Measurements from ENCODE around the gene MTFR1L.

The MTFR1L gene

DNA sequence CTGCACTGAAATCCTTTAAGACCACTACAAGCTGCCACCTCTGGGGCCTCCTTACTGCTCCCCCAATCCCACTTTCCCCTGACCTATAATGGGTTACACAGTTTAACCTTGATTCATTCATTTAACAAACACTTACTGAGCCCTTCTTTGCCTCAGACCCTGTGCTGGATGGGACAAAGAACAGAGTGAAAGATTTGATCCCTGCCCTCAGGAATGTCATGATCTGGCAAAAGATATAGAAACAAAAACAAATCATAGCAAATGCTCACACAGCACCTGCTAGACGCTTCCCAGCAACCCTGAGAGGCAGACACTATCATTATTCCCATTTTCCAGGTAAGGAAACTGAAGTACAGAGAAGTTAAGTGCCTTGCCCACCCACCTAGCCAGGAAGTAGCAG, 46.5 kb downstream of the MTFR1L start:
- H3K27me3 ChIP-seq (ENCODE audit: insufficient read depth, low read depth, severe bottlenecking) = no peaks in the 10 kb centered on the region
- no peak overlapping the region for H3K27ac ChIP-seq
- DNase-seq = no peak
- H3K9me3 ChIP-seq (ENCODE audit: severe bottlenecking) = no peaks in the 10 kb centered on the region
- TF ChIP-seq, protein P1, sequence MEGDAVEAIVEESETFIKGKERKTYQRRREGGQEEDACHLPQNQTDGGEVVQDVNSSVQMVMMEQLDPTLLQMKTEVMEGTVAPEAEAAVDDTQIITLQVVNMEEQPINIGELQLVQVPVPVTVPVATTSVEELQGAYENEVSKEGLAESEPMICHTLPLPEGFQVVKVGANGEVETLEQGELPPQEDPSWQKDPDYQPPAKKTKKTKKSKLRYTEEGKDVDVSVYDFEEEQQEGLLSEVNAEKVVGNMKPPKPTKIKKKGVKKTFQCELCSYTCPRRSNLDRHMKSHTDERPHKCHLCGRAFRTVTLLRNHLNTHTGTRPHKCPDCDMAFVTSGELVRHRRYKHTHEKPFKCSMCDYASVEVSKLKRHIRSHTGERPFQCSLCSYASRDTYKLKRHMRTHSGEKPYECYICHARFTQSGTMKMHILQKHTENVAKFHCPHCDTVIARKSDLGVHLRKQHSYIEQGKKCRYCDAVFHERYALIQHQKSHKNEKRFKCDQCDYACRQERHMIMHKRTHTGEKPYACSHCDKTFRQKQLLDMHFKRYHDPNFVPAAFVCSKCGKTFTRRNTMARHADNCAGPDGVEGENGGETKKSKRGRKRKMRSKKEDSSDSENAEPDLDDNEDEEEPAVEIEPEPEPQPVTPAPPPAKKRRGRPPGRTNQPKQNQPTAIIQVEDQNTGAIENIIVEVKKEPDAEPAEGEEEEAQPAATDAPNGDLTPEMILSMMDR (IDR thresholded peaks at IDR 0.05; ENCODE audit: low read depth, low read length) = no peak
- H3K36me3 ChIP-seq = peaks cover 19% of the 10 kb centered on the region
- no peak overlapping the region for H3K4me3 ChIP-seq (ENCODE audit: low read depth, low read length)

DNA sequence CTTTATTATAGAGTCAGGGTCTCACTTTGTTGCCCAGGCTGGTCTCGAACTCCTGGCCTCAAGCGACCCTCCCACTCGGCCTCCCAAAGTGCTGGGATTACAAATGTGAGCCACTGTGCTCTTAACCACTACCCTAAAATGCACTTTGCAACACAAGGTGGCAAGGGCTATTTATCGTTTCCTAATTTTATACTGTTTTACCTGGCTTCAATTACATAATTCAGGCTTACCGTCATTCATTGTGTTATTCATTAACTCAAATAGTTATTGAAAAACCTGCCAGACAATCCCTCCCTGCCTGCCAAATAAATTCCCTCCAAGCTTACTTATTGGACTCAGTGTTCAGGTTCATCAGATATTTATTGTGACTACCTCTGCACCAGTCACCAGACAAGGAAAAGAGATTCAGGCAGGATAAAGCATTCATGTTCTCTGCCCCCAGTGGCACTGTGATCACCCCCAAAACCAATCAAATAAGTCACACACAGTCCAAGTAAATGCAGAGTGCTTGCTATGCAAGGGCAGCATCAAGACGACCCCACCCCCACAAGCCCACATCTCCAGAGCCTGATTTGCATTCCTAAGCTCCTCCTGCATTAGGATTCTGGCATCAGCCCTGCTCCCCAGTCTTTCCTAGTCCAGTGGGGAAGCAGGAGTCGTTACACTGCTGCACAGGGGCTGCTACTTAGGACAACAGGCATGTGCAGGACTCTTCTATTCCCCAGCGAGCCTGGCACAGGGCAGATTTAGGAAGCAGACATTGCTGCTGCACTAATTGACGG, 47.6 kb downstream of the MTFR1L start:
- TF ChIP-seq, protein P1 (IDR thresholded peaks at IDR 0.05; ENCODE audit: low read depth, low read length) = no peak
- H3K27ac ChIP-seq = no peak overlapping the region
- peaks cover 17% of the 10 kb centered on the region for H3K36me3 ChIP-seq
- H3K9me3 ChIP-seq (ENCODE audit: severe bottlenecking) = no peaks in the 10 kb centered on the region
- no peak overlapping the region for H3K4me3 ChIP-seq (ENCODE audit: low read depth, low read length)
- H3K27me3 ChIP-seq (ENCODE audit: insufficient read depth, low read depth, severe bottlenecking) = no peaks in the 10 kb centered on the region
- DNase-seq = no peak

DNA sequence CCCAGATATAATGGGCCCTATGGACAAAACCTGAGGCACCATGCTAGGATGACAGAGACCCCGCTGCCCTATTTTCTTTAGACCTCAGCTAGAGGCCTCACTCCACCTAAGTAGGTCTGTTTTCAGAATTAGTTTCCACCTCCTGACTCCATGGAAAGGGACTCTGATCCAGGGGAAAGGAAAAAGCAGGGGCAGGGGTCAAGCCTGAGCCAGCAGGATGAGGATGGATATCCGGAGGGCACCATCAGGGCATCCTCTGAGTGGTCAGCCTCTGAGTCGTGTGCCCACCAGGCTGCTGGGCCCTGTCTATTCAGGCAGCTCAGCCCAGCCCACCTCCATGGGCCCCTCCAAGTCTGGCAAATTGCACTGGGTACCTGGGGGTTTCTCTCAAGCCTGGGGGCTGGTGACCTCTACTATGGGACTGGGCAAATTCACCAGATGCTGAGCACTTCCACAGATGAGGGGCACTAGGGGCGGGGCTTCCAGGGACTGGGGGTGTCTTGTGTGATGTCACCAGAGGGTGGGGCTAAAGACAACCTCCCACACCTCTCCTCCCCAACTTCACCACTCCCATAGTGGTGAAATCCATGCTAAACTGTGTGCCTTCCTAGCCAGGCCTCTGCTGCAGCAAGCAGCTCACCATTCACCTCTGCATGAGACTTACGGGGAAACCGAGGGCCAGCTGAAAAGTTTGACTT, 50.3 kb downstream of the MTFR1L start:
- DNase-seq = no peak
- no peak overlapping the region for H3K4me3 ChIP-seq (ENCODE audit: low read depth, low read length)
- H3K27ac ChIP-seq = no peak overlapping the region
- H3K36me3 ChIP-seq = peaks cover 4% of the 10 kb centered on the region; the same call in 1 of the 2 replicates
- H3K9me3 ChIP-seq (ENCODE audit: severe bottlenecking) = no peaks in the 10 kb centered on the region
- no peaks in the 10 kb centered on the region for H3K27me3 ChIP-seq (ENCODE audit: insufficient read depth, low read depth, severe bottlenecking)
- TF ChIP-seq, protein P1 (IDR thresholded peaks at IDR 0.05; ENCODE audit: low read depth, low read length) = no peak

DNA sequence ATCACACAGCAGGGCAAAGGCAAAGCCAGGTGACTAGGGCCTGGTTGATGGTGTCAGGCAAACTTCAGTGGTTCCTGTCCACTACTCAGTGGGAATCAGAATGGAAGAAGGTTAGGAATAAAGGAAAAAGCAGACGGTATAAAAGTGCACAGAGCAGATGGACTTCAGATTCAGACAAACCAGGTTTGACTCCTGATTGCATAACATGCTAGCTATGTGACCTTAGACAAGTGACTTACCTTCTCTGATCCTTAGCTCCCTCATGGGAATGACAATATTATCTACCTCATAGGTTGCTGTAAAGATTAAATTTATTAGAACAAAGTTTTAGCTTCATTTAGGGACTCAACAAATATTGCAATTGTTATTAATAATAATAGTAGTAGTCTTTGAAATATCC, 50.9 kb downstream of the MTFR1L start:
- H3K27ac ChIP-seq = no peak overlapping the region

DNA sequence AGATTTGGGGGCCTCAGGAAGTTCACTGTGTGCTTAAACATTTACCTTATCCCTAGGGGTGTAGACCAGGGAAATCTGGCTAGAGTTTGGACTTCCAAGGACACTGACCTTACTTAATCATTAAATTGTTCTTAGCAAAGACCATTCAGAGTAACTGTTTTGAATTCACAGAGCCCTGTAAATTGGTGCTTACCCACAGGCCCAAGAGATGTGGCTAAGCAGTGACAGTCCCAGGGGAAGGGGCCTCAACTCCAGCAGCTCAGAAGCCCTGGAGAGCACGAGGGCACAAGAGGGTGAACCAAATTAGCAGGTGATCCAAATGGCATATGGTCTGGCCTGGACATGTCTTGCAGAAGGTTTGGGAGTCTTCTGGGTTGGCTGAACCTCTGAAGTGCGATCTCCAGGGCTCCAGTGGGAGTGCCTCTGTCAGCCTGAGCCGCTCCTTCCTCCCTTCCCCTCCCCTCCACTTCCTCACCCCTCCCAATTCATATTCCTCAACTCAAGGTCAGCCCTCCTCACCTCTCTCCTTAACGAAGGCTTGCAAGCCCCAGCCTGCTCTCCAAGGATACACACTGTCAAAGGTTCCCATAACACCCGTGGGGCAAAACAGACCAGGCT, 51.4 kb downstream of the MTFR1L start:
- Histone ChIP-seq H3K27ac (no peak overlapping the region; the same call in 1 of the 2 replicates), H3K4me3 (ENCODE audit: low read depth, low read length) (no peak overlapping the region), H3K27me3 (ENCODE audit: insufficient read depth, low read depth, severe bottlenecking) (no peaks in the 10 kb centered on the region), H3K9me3 (ENCODE audit: severe bottlenecking) (no peaks in the 10 kb centered on the region), H3K36me3 (peaks cover 4% of the 10 kb centered on the region; the same call in 1 of the 2 replicates)
- TF ChIP-seq, protein P1 (IDR thresholded peaks at IDR 0.05; ENCODE audit: low read depth, low read length) = no peak
- DNase-seq = no peak

More for the DNA sequence above, 50.9 kb downstream of the MTFR1L start:
- Histone ChIP-seq H3K36me3 (peaks cover 4% of the 10 kb centered on the region; the same call in 1 of the 2 replicates), H3K9me3 (ENCODE audit: severe bottlenecking) (no peaks in the 10 kb centered on the region), H3K27me3 (ENCODE audit: insufficient read depth, low read depth, severe bottlenecking) (no peaks in the 10 kb centered on the region), H3K4me3 (ENCODE audit: low read depth, low read length) (no peak overlapping the region)
- TF ChIP-seq, protein P1 (IDR thresholded peaks at IDR 0.05; ENCODE audit: low read depth, low read length) = no peak
- no peak for DNase-seq
